SKM-1 treated with dmso at 0.1 percent for 144 hours (cell line): Measurements from ENCODE around the gene PPL.
"Not testable (repeated sequence)": the region's sequence is repeated elsewhere in the genome, so short reads cannot be mapped to it uniquely, and the experiment has no call there.

Experiments used
- DNase-seq: peaks from one replicate; lab custom pipeline; 2025; ENCODE audit not compliant: unreplicated experiment; lab: John Stamatoyannopoulos, UW

The PPL gene, protein sequence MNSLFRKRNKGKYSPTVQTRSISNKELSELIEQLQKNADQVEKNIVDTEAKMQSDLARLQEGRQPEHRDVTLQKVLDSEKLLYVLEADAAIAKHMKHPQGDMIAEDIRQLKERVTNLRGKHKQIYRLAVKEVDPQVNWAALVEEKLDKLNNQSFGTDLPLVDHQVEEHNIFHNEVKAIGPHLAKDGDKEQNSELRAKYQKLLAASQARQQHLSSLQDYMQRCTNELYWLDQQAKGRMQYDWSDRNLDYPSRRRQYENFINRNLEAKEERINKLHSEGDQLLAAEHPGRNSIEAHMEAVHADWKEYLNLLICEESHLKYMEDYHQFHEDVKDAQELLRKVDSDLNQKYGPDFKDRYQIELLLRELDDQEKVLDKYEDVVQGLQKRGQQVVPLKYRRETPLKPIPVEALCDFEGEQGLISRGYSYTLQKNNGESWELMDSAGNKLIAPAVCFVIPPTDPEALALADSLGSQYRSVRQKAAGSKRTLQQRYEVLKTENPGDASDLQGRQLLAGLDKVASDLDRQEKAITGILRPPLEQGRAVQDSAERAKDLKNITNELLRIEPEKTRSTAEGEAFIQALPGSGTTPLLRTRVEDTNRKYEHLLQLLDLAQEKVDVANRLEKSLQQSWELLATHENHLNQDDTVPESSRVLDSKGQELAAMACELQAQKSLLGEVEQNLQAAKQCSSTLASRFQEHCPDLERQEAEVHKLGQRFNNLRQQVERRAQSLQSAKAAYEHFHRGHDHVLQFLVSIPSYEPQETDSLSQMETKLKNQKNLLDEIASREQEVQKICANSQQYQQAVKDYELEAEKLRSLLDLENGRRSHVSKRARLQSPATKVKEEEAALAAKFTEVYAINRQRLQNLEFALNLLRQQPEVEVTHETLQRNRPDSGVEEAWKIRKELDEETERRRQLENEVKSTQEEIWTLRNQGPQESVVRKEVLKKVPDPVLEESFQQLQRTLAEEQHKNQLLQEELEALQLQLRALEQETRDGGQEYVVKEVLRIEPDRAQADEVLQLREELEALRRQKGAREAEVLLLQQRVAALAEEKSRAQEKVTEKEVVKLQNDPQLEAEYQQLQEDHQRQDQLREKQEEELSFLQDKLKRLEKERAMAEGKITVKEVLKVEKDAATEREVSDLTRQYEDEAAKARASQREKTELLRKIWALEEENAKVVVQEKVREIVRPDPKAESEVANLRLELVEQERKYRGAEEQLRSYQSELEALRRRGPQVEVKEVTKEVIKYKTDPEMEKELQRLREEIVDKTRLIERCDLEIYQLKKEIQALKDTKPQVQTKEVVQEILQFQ (N-terminal part only)

GRCh38 chr16:4936991-4937781, at the start of gene PPL:
TSS of gene PPL (minus strand) at chr16:4937148. CDS start at chr16:4937045, 103 bp downstream.
- no peak for DNase-seq

DNA sequence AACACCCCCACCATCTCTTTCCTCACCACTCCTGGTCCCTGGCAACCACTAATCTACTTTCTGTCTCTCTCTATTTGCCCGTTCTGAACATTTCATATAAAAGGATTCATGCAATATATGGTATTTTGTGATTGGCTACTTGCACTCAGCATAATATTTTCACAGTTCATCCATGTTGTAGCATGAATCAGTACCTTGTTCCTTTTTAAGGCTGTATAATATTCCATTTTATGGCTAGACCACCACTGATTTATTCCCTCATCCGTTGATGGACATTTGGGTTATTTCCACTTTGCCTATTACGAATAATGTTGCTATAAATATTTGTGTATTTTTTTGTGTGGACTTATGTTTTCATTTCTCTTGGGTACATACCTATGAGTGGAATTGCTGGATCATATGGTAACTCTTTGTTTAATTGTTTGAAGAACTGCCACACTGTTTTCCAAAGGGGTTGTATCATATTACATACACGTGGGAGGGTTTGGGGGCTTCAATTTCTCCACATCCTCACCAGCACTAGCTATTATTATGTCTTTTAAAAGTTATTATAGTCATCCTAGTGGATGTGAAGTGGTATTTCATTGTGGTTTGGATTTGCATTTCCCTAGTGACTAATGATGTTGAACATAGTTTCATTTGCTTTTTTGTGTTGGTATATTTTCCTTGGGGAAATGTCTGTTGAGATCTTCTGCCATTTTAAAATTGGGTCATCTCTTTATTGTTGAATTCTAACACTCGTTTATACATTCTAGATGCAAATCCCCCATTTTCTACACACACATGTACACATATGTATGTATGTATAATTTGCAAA, 47.4 kb upstream of the PPL start:
- no peak for DNase-seq

GRCh38 chr16:4982056-4982867, 45.3 kb upstream of the PPL start:
- no peak for DNase-seq

GRCh38 chr16:4981473-4981872, 44.5 kb upstream of the PPL start:
- no peak for DNase-seq

GRCh38 chr16:4980691-4981090, 43.7 kb upstream of the PPL start:
- no peak for DNase-seq

- no peak for DNase-seq
Observed at GRCh38 chr16:4979736-4980660, 43.0 kb upstream of the PPL start.

DNA sequence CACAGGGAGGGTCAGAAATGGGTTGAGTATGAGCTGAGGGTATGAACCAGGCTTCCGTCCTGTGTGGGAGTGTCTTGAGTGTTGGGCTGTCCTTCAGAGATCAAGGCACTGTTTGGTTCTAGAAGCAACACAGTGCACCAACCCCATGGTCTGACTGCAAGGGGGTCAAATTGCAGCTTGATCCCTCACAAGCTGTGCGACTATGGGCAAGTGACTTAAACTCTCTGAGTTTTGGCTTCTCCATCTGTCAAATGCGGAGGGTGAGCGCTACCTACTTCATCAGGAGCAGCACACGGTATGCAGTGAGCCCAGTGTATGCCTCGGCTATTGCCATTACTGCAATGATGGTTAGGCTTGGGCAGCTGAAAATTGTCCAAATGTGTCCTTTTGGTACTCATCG, 42.2 kb upstream of the PPL start:
- no peak for DNase-seq

- no peak for DNase-seq
Observed at GRCh38 chr16:4976611-4977145, 39.7 kb upstream of the PPL start.

GRCh38 chr16:4976079-4976478, 39.1 kb upstream of the PPL start:
- peak; percentile 85 for DNase-seq

- DNase-seq, result no peak
Observed at GRCh38 chr16:4972938-4973587, 36.1 kb upstream of the PPL start.

- DNase-seq, result no peak
Observed at GRCh38 chr16:4970010-4970409, 33.1 kb upstream of the PPL start.

GRCh38 chr16:4968879-4969483, 32.0 kb upstream of the PPL start:
- no peak for DNase-seq

DNA sequence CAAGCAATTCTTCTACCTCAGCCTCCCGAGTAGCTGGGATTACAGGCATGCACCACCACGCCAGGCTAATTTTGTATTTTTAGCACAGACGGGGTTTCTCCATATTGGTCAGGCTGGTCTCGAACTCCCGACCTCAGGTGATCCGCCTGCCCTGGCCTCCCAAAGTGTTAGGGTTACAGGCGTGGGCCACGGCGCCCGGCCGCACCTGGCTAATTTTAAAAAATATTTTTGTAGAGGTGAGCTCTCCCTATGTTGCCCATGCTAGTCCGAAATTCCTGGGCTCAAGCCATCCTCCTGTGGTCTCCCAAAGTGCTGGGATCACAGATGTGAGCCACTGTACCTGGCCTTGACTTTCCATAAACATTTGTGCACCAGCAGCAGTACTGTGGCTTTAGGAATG, 31.3 kb upstream of the PPL start:
- DNase-seq, result not testable (repeated sequence)

GRCh38 chr16:4966736-4967453, 29.9 kb upstream of the PPL start:
- no peak for DNase-seq

GRCh38 chr16:4963527-4963926, 26.6 kb upstream of the PPL start:
- DNase-seq, result not testable (repeated sequence)

DNA sequence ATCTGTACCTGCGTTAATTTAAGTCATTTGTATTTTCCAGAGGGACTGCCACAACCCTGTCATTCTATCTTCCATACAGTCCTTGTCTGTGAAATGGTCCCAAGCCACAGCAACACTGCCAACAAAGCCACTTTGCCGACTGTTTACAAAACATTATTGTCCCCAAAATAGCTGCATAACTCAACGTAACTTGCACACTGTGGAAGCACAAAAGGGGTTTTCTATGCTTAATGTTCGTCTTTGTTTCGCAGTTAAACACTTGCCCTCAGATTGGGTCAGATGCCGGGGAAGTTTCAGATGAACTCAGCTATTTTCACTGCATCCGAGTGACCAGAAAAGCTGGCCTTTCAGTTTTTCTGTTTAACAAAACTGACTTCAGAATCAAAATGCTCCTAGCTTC, 25.8 kb upstream of the PPL start:
- DNase-seq, result no peak
